ENCODE data around the gene RGL3.
"Not testable (repeated sequence)": the region's sequence is repeated elsewhere in the genome, so short reads cannot be mapped to it uniquely, and the experiment has no call there.

Gene RGL3

GRCh38 chr19:11420429-11421370 is 1.6 kb upstream of the RGL3 start:
- Histone ChIP-seq H3K27me3 (ENCODE audit: low read depth) (peaks cover 28% of the 10 kb centered on the region), H3K4me1 (no peaks in the 10 kb centered on the region), H3K36me3 (replicated peaks) (no peaks in the 10 kb centered on the region), H3K9me3 (no peaks in the 10 kb centered on the region), H3K4me3 (no peak overlapping the region)
- peak in 1 of 2 experiments; percentile 42 for DNase-seq (ENCODE audit: low spot score in 2 of 2)
- in situ Hi-C loops (cut with MboI; ENCODE audit: low sequenced_read_pairs), result no loop called here

- in situ Hi-C loops (cut with MboI; ENCODE audit: low sequenced_read_pairs), result no loop called here
- peaks cover 28% of the 10 kb centered on the region for H3K27me3 ChIP-seq (ENCODE audit: low read depth)
- peak overlapping the region; percentile 25 for H3K4me3 ChIP-seq
- H3K36me3 ChIP-seq (replicated peaks), result no peaks in the 10 kb centered on the region
- DNase-seq (ENCODE audit: low spot score in 2 of 2), result no peak
- H3K4me1 ChIP-seq, result no peaks in the 10 kb centered on the region; the same call in 1 of the 2 replicates
- H3K9me3 ChIP-seq, result no peaks in the 10 kb centered on the region
These were observed 993 bp downstream of the RGL3 start for GRCh38 chr19:11418094-11418548.

GRCh38 chr19:11416346-11417052 is 2.6 kb downstream of the RGL3 start:
- no peak overlapping the region for H3K4me3 ChIP-seq
- in situ Hi-C loops (cut with MboI; ENCODE audit: low sequenced_read_pairs), result no loop called here
- DNase-seq (ENCODE audit: low spot score in 2 of 2), result no peak
- H3K36me3 ChIP-seq (replicated peaks), result no peaks in the 10 kb centered on the region
- H3K4me1 ChIP-seq, result no peaks in the 10 kb centered on the region; the same call in 1 of the 2 replicates
- no peaks in the 10 kb centered on the region for H3K9me3 ChIP-seq
- peaks cover 28% of the 10 kb centered on the region for H3K27me3 ChIP-seq (ENCODE audit: low read depth)

GRCh38 chr19:11414544-11414943 is 4.6 kb downstream of the RGL3 start:
- peaks cover 18% of the 10 kb centered on the region for H3K27me3 ChIP-seq (ENCODE audit: low read depth)
- peak; percentile 76 to 86 for DNase-seq (ENCODE audit: low spot score in 2 of 2)
- no peaks in the 10 kb centered on the region; the same call in 1 of the 2 replicates for H3K4me1 ChIP-seq
- in situ Hi-C loops (cut with MboI; ENCODE audit: low sequenced_read_pairs), result no loop called here
- no peak overlapping the region for H3K4me3 ChIP-seq
- no peaks in the 10 kb centered on the region for H3K9me3 ChIP-seq
- no peaks in the 10 kb centered on the region for H3K36me3 ChIP-seq (replicated peaks)

- Histone ChIP-seq H3K4me3 (no peak overlapping the region), H3K4me1 (no peaks in the 10 kb centered on the region; the same call in 1 of the 2 replicates), H3K27me3 (ENCODE audit: low read depth) (0 out of 2 replicates have a peak, but pooled peaks cover 3% of the 10 kb centered on the region), H3K36me3 (replicated peaks) (no peaks in the 10 kb centered on the region), H3K9me3 (no peaks in the 10 kb centered on the region)
- no peak for DNase-seq (ENCODE audit: low spot score in 2 of 2)
- in situ Hi-C loops (cut with MboI; ENCODE audit: low sequenced_read_pairs), result no loop called here
These were observed 8.4 kb downstream of the RGL3 start for GRCh38 chr19:11410682-11411081.

- no peaks in the 10 kb centered on the region for H3K36me3 ChIP-seq (replicated peaks)
- H3K4me1 ChIP-seq, result no peaks in the 10 kb centered on the region
- no peak for DNase-seq (ENCODE audit: low spot score in 2 of 2)
- H3K27me3 ChIP-seq (ENCODE audit: low read depth), result 0 out of 2 replicates have a peak, but pooled peaks cover 3% of the 10 kb centered on the region
- no peaks in the 10 kb centered on the region for H3K9me3 ChIP-seq
- H3K4me3 ChIP-seq, result no peak overlapping the region
- in situ Hi-C loops (cut with MboI; ENCODE audit: low sequenced_read_pairs), result no loop called here
These were observed 10.5 kb downstream of the RGL3 start for GRCh38 chr19:11408591-11408990.

GRCh38 chr19:11406703-11407236 is 12.3 kb downstream of the RGL3 start:
- H3K27me3 ChIP-seq (ENCODE audit: low read depth); in situ Hi-C loops (cut with MboI; ENCODE audit: low sequenced_read_pairs); H3K36me3 ChIP-seq (replicated peaks); H3K4me3 ChIP-seq; H3K4me1 ChIP-seq; H3K9me3 ChIP-seq; DNase-seq (ENCODE audit: low spot score in 2 of 2): not testable (repeated sequence)

GRCh38 chr19:11405846-11406643 is 13.1 kb downstream of the RGL3 start:
- Histone ChIP-seq H3K4me1 (no peaks in the 10 kb centered on the region), H3K27me3 (ENCODE audit: low read depth) (0 out of 2 replicates have a peak, but pooled peaks cover 3% of the 10 kb centered on the region), H3K9me3 (no peaks in the 10 kb centered on the region), H3K36me3 (replicated peaks) (no peaks in the 10 kb centered on the region), H3K4me3 (peak overlapping the region; percentile 1; the same call in 1 of the 2 replicates)
- in situ Hi-C loops (cut with MboI; ENCODE audit: low sequenced_read_pairs), result no loop called here
- DNase-seq (ENCODE audit: low spot score in 2 of 2), result peak in 1 of 2 experiments; percentile 59

- H3K4me1 ChIP-seq, result no peaks in the 10 kb centered on the region
- H3K4me3 ChIP-seq, result no peak overlapping the region
- no peak for DNase-seq (ENCODE audit: low spot score in 2 of 2)
- in situ Hi-C loops (cut with MboI; ENCODE audit: low sequenced_read_pairs), result no loop called here
- no peaks in the 10 kb centered on the region for H3K36me3 ChIP-seq (replicated peaks)
- no peaks in the 10 kb centered on the region for H3K9me3 ChIP-seq
- H3K27me3 ChIP-seq (ENCODE audit: low read depth), result 0 out of 2 replicates have a peak, but pooled peaks cover 3% of the 10 kb centered on the region
These were observed 14.4 kb downstream of the RGL3 start for GRCh38 chr19:11404588-11405222.

- Histone ChIP-seq H3K36me3 (replicated peaks) (no peaks in the 10 kb centered on the region), H3K9me3 (no peaks in the 10 kb centered on the region), H3K27me3 (ENCODE audit: low read depth) (0 out of 2 replicates have a peak, but pooled peaks cover 3% of the 10 kb centered on the region), H3K4me1 (no peaks in the 10 kb centered on the region), H3K4me3 (no peak overlapping the region)
- DNase-seq (ENCODE audit: low spot score in 2 of 2), result no peak
- in situ Hi-C loops (cut with MboI; ENCODE audit: low sequenced_read_pairs), result no loop called here
These were observed 17.1 kb downstream of the RGL3 start for GRCh38 chr19:11401808-11402543.

- no peak for DNase-seq (ENCODE audit: low spot score in 2 of 2)
- Histone ChIP-seq H3K9me3 (no peaks in the 10 kb centered on the region), H3K27me3 (ENCODE audit: low read depth) (no peaks in the 10 kb centered on the region), H3K4me1 (no peaks in the 10 kb centered on the region), H3K36me3 (replicated peaks) (no peaks in the 10 kb centered on the region), H3K4me3 (no peak overlapping the region)
- in situ Hi-C loops (cut with MboI; ENCODE audit: low sequenced_read_pairs), result no loop called here
These were observed 18.3 kb downstream of the RGL3 start for GRCh38 chr19:11400798-11401197.

- Histone ChIP-seq H3K4me3 (no peak overlapping the region), H3K36me3 (replicated peaks) (no peaks in the 10 kb centered on the region), H3K27me3 (ENCODE audit: low read depth) (no peaks in the 10 kb centered on the region), H3K9me3 (no peaks in the 10 kb centered on the region), H3K4me1 (no peaks in the 10 kb centered on the region)
- in situ Hi-C loops (cut with MboI; ENCODE audit: low sequenced_read_pairs), result no loop called here
- DNase-seq (ENCODE audit: low spot score in 2 of 2), result no peak
These were observed 19.4 kb downstream of the RGL3 start for GRCh38 chr19:11399667-11400066.

All from HAP-1 (cell line).